Naive thymus-derived CD4-positive, alpha-beta T cell (primary cell): ENCODE data around the gene MAP3K9. TPM values are rescaled to one million over a fixed set of nuclear protein-coding genes. Genes with fewer than 3 reads are reported as not detected.
"Not testable (repeated sequence)": the region's sequence is repeated elsewhere in the genome, so short reads cannot be mapped to it uniquely, and the experiment has no call there.

ENCODE experiments used
- ATAC-seq: fragments of 150-1000 bp; cut with Tn5 transposase; 2 replicates; pipeline ENCODE4 v1.10.0; 2021; ENCODE audit warnings: mild to moderate bottlenecking, moderate library complexity
- CTCF ChIA-PET: fragments of 350-600 bp; sonication (Branson Sonifier 250); formaldehyde crosslinking; loops from one replicate; lab custom pipeline; 2021; ENCODE audit warnings: antibody characterized with exemption; lab: Charles Lee
- POLR2A ChIA-PET: fragments of 350-600 bp; sonication (Branson Sonifier 250); formaldehyde crosslinking; loops from one replicate; lab custom pipeline; 2021; ENCODE audit warnings: antibody characterized with exemption, inconsistent platforms; lab: Charles Lee
- DNase-seq, 9 donors: peaks; one replicate each; pipeline versions ENCODE4 v3.0.0 to v3.0.0-alpha.2; 2020 to 2022; ENCODE audit warnings: mixed read lengths in 1 of 9
- H3K27ac ChIP-seq: one replicate; pipeline ENCODE4 v1.7.0; 2013; ENCODE audit warnings: mild to moderate bottlenecking, low read depth, low read length, moderate library complexity
- H3K27me3 ChIP-seq, 2 donors: one replicate each; pipeline ENCODE4 v1.7.0; 2013; ENCODE audit warnings: low read length in 2 of 2, mild to moderate bottlenecking in 2 of 2, moderate library complexity in 2 of 2; ENCODE audit not compliant: control insufficient read depth in 2 of 2, insufficient read depth in 2 of 2
- H3K36me3 ChIP-seq, 3 experiments: 1 replicate in 2 of 3; 2 replicates in 1 of 3; pipeline ENCODE4 v1.7.0; 2013; ENCODE audit warnings: low read length in 3 of 3, mild to moderate bottlenecking in 3 of 3, moderate library complexity in 1 of 3; ENCODE audit not compliant: insufficient read depth in 3 of 3, control insufficient read depth in 2 of 3
- H3K4me1 ChIP-seq, 2 donors: one replicate each; pipeline ENCODE4 v1.7.0; 2013; ENCODE audit warnings: low read length in 2 of 2, mild to moderate bottlenecking in 2 of 2, moderate library complexity in 1 of 2; ENCODE audit not compliant: control insufficient read depth in 2 of 2, insufficient read depth in 2 of 2
- H3K4me3 ChIP-seq: 2 replicates; pipeline ENCODE4 v1.7.0; 2013; ENCODE audit warnings: mild to moderate bottlenecking, low read length
- H3K9me3 ChIP-seq, 3 experiments: 1 replicate in 2 of 3; 2 replicates in 1 of 3; pipeline ENCODE4 v1.7.0; 2013; ENCODE audit warnings: low read length in 3 of 3; ENCODE audit not compliant: control insufficient read depth in 2 of 3
- H3K27ac Mint-ChIP-seq, 9 donors: one replicate each; pipeline ENCODE4 v1.8.0; 2020 to 2022; ENCODE audit warnings: mixed read lengths in 9 of 9, mild to moderate bottlenecking in 8 of 9, moderate library complexity in 5 of 9, inconsistent platforms in 2 of 9
- H3K27me3 Mint-ChIP-seq, 5 donors: one replicate each; pipeline ENCODE4 v1.8.0; 2021 to 2022; ENCODE audit warnings: mixed read lengths in 5 of 5, mild to moderate bottlenecking in 1 of 5
- H3K36me3 Mint-ChIP-seq, 5 donors: one replicate each; pipeline ENCODE4 v1.8.0; 2020 to 2022; ENCODE audit warnings: mixed read lengths in 5 of 5, mild to moderate bottlenecking in 3 of 5, inconsistent platforms in 1 of 5
- H3K4me1 Mint-ChIP-seq, 7 donors: one replicate each; pipeline ENCODE4 v1.8.0; 2020 to 2022; ENCODE audit warnings: mixed read lengths in 7 of 7, mild to moderate bottlenecking in 3 of 7, inconsistent platforms in 1 of 7
- H3K4me3 Mint-ChIP-seq, 10 donors: one replicate each; pipeline ENCODE4 v1.8.0; 2020 to 2022; ENCODE audit warnings: mild to moderate bottlenecking in 10 of 10, mixed read lengths in 10 of 10, moderate library complexity in 6 of 10, inconsistent platforms in 2 of 10
- H3K9me3 Mint-ChIP-seq, 11 donors: one replicate each; pipeline ENCODE4 v1.8.0; 2020 to 2022; ENCODE audit warnings: mixed read lengths in 11 of 11, mild to moderate bottlenecking in 4 of 11, inconsistent platforms in 1 of 11, moderate library complexity in 1 of 11
- intact Hi-C, 2 donors: fragments of 100-400 bp; cut with micrococcal nuclease; formaldehyde crosslinking; loops; one replicate each; pipeline ENCODE4 v1.15.1; 2023
- polyA plus RNA-seq, 2 donors: library from polyadenylated mRNA; unstranded; fragments of 300-500 nt; fragmentation: Illumina TruSeq; gene quantifications; one replicate each; pipeline ENCODE4 v1.2.3, GENCODE V29; 2021
- total RNA-seq, 6 experiments: library from RNA in 5 of 6; stranded (reverse) in 5 of 6; gene quantifications; 1 replicate in 5 of 6; 2 replicates in 1 of 6; pipeline ENCODE4 v1.2.3 and lab custom pipeline; 2021 to 2026

The MAP3K9 gene
- total and polyA plus RNA-seq, 7 experiments from 2014 or later: 0.73 to 7.8 (median 5.3) TPM

GRCh38 chr14:70704960-70705359, 104.4 kb downstream of the MAP3K9 start:
- peak overlapping the region in 1 of 9 donors; percentile 4 for H3K27ac Mint-ChIP-seq
- DNase-seq (no peak), ATAC-seq (no peak)
- Histone ChIP-seq H3K4me1 (no peaks in the 10 kb centered on the region), H3K36me3 (no peaks in the 10 kb centered on the region), H3K4me3 (no peak overlapping the region), H3K27me3 (no peaks in the 10 kb centered on the region), H3K27ac (no peak overlapping the region), H3K9me3 (no peaks in the 10 kb centered on the region)
- no peak overlapping the region for H3K4me3 Mint-ChIP-seq
- intact Hi-C loops: loop anchor here (1.0 to 2.0 kb wide), 4 partner anchors 44 to 83 kb away; partner anchors contain the start of gene TTC9 (in 1 of the 2)
- H3K27me3 Mint-ChIP-seq: peaks cover 0 to 15% (median 0%) of the 10 kb centered on the region in 5 donors
- peaks cover 0 to 9% (median under 1%) of the 10 kb centered on the region in 7 donors for H3K4me1 Mint-ChIP-seq
- H3K36me3 Mint-ChIP-seq: peaks cover 0 to 3% (median 0%) of the 10 kb centered on the region in 5 donors
- ChIA-PET CTCF (interaction anchor here (0.6 to 4.9 kb wide), 8 partner anchors 9 to 495 kb away, joined by 3 to 29 read pairs (median 5); no protein-coding TSS in a partner anchor), POLR2A (interaction anchor here (1.0 kb wide), 1 partner anchor 46 kb away, joined by 4 read pairs; no protein-coding TSS in a partner anchor)
- no peaks in the 10 kb centered on the region for H3K9me3 Mint-ChIP-seq

- intact Hi-C loops: loop anchor here (2.0 kb wide), 2 partner anchors 43 to 81 kb away; no protein-coding TSS in a partner anchor
- H3K4me1 ChIP-seq, H3K27ac ChIP-seq, H3K27me3 ChIP-seq, DNase-seq, H3K36me3 Mint-ChIP-seq, H3K36me3 ChIP-seq, POLR2A ChIA-PET, H3K27ac Mint-ChIP-seq, H3K9me3 Mint-ChIP-seq, H3K9me3 ChIP-seq, H3K4me1 Mint-ChIP-seq, ATAC-seq, H3K4me3 Mint-ChIP-seq, H3K4me3 ChIP-seq: not testable (repeated sequence)
- H3K27me3 Mint-ChIP-seq: peaks cover 0 to 17% (median 0%) of the 10 kb centered on the region in 5 donors
- CTCF ChIA-PET: interaction anchor here (1.1 kb wide), 1 partner anchor 82 kb away, joined by 3 read pairs; no protein-coding TSS in a partner anchor
These were observed 105.6 kb downstream of the MAP3K9 start for GRCh38 chr14:70703621-70704168.

- Mint-ChIP-seq H3K36me3 (peaks cover 0 to 6% (median 0%) of the 10 kb centered on the region in 5 donors), H3K27me3 (peaks cover 0 to 17% (median 0%) of the 10 kb centered on the region in 5 donors), H3K27ac (no peak overlapping the region), H3K4me1 (peaks cover 0 to 10% (median 1%) of the 10 kb centered on the region in 7 donors), H3K4me3 (no peak overlapping the region), H3K9me3 (no peaks in the 10 kb centered on the region)
- ChIA-PET CTCF (interaction anchor here (0.6 kb wide), 1 partner anchor 45 kb away, joined by 4 read pairs; no protein-coding TSS in a partner anchor), POLR2A (no interaction called here)
- H3K27me3 ChIP-seq: no peaks in the 10 kb centered on the region
- ATAC-seq (no peak), DNase-seq (no peak)
- no peak overlapping the region for H3K4me3 ChIP-seq
- intact Hi-C loops: no loop called here
- no peaks in the 10 kb centered on the region for H3K36me3 ChIP-seq
- no peak overlapping the region for H3K27ac ChIP-seq
- no peaks in the 10 kb centered on the region for H3K4me1 ChIP-seq
- no peaks in the 10 kb centered on the region for H3K9me3 ChIP-seq
These were observed 107.2 kb downstream of the MAP3K9 start for GRCh38 chr14:70702161-70702560.

GRCh38 chr14:70701610-70702009, 107.7 kb downstream of the MAP3K9 start:
- no peak for DNase-seq
- H3K27me3 Mint-ChIP-seq: peaks cover 0 to 17% (median 0%) of the 10 kb centered on the region in 5 donors
- Histone ChIP-seq H3K4me1 (no peaks in the 10 kb centered on the region), H3K36me3 (no peaks in the 10 kb centered on the region), H3K27me3 (no peaks in the 10 kb centered on the region), H3K27ac (no peak overlapping the region), H3K9me3 (no peaks in the 10 kb centered on the region), H3K4me3 (no peak overlapping the region)
- intact Hi-C loops: no loop called here
- H3K4me1 Mint-ChIP-seq: peaks cover 0 to 10% (median 0%) of the 10 kb centered on the region in 7 donors
- ChIA-PET CTCF (interaction anchor here (0.7 to 1.3 kb wide), 2 partner anchors 40 to 48 kb away, joined by 3 to 4 read pairs; no protein-coding TSS in a partner anchor), POLR2A (no interaction called here)
- H3K4me3 Mint-ChIP-seq: no peak overlapping the region
- ATAC-seq: no peak
- peaks cover 0 to 6% (median 0%) of the 10 kb centered on the region in 5 donors for H3K36me3 Mint-ChIP-seq
- no peak overlapping the region for H3K27ac Mint-ChIP-seq
- no peaks in the 10 kb centered on the region for H3K9me3 Mint-ChIP-seq

- POLR2A ChIA-PET: no interaction called here
- Histone ChIP-seq H3K27me3 (no peaks in the 10 kb centered on the region), H3K4me1 (no peaks in the 10 kb centered on the region), H3K4me3 (no peak overlapping the region), H3K27ac (no peak overlapping the region), H3K9me3 (no peaks in the 10 kb centered on the region), H3K36me3 (no peaks in the 10 kb centered on the region)
- no peak for DNase-seq
- Mint-ChIP-seq H3K9me3 (no peaks in the 10 kb centered on the region), H3K4me1 (peaks cover 0 to 10% (median 0%) of the 10 kb centered on the region in 7 donors), H3K27me3 (peaks cover 0 to 17% (median 0%) of the 10 kb centered on the region in 5 donors), H3K27ac (peak overlapping the region in 2 of 9 donors; percentile 7 to 23), H3K4me3 (no peak overlapping the region), H3K36me3 (peaks cover 0 to 9% (median 0%) of the 10 kb centered on the region in 5 donors)
- no peak for ATAC-seq
- intact Hi-C loops: no loop called here
- CTCF ChIA-PET: interaction anchor here (0.7 to 1.3 kb wide), 2 partner anchors 40 to 48 kb away, joined by 3 to 4 read pairs; no protein-coding TSS in a partner anchor
These were observed 108.2 kb downstream of the MAP3K9 start for GRCh38 chr14:70700955-70701585.

GRCh38 chr14:70699646-70700045, 109.7 kb downstream of the MAP3K9 start:
- Histone ChIP-seq H3K4me3 (no peak overlapping the region), H3K36me3 (no peaks in the 10 kb centered on the region), H3K27ac (no peak overlapping the region), H3K27me3 (no peaks in the 10 kb centered on the region), H3K9me3 (no peaks in the 10 kb centered on the region), H3K4me1 (no peaks in the 10 kb centered on the region)
- DNase-seq (no peak), ATAC-seq (no peak)
- POLR2A ChIA-PET: no interaction called here
- intact Hi-C loops: no loop called here
- H3K36me3 Mint-ChIP-seq: peaks cover 0 to 8% (median 0%) of the 10 kb centered on the region in 5 donors
- CTCF ChIA-PET: interaction anchor here (0.6 to 1.1 kb wide), 2 partner anchors 15 to 61 kb away, joined by 3 read pairs; no protein-coding TSS in a partner anchor
- no peak overlapping the region for H3K4me3 Mint-ChIP-seq
- H3K27ac Mint-ChIP-seq: no peak overlapping the region
- H3K9me3 Mint-ChIP-seq: no peaks in the 10 kb centered on the region
- peaks cover 0 to 9% (median 0%) of the 10 kb centered on the region in 7 donors for H3K4me1 Mint-ChIP-seq
- peaks cover 0 to 6% (median 0%) of the 10 kb centered on the region in 5 donors for H3K27me3 Mint-ChIP-seq
